KMS-11 (cell line): ENCODE data around the gene MS4A10.

ENCODE experiments used
- H2AFZ ChIP-seq: fragments of 200-600 bp; sonication (generic); 2 replicates; pipeline ENCODE4 v1.6.1; 2016; ENCODE audit warnings: antibody characterized with exemption, mixed run types, low read depth
- H3K27ac ChIP-seq: fragments of 200-600 bp; sonication (generic); 2 replicates; pipeline ENCODE4 v1.6.1; 2016; ENCODE audit warnings: mild to moderate bottlenecking, mixed run types
- H3K27me3 ChIP-seq: fragments of 200-600 bp; sonication (generic); 2 replicates; pipeline ENCODE4 v1.6.1; 2017; ENCODE audit warnings: mild to moderate bottlenecking, low read depth, mixed run types, moderate library complexity; ENCODE audit not compliant: insufficient read depth
- H3K36me3 ChIP-seq: fragments of 200-600 bp; sonication (generic); 2 replicates; pipeline ENCODE4 v1.6.1; 2017; ENCODE audit warnings: mild to moderate bottlenecking, mixed run types; ENCODE audit not compliant: insufficient read depth
- H3K4me1 ChIP-seq: fragments of 200-600 bp; sonication (generic); 2 replicates; pipeline ENCODE4 v1.6.1; 2016; ENCODE audit warnings: mild to moderate bottlenecking, low read depth, mixed run types; ENCODE audit not compliant: poor library complexity, severe bottlenecking
- H3K4me2 ChIP-seq: fragments of 200-600 bp; sonication (generic); 2 replicates; pipeline ENCODE4 v1.7.0; 2016; ENCODE audit warnings: mild to moderate bottlenecking, mixed run types
- H3K4me3 ChIP-seq: fragments of 200-600 bp; sonication (generic); IDR thresholded peaks from 2 replicates; pipeline ENCODE4 v1.6.1; 2017; ENCODE audit warnings: low read depth, low read length, mixed read lengths; ENCODE audit not compliant: insufficient read depth
- H3K79me2 ChIP-seq: fragments of 200-600 bp; sonication (generic); 2 replicates; pipeline ENCODE4 v1.6.1; 2016; ENCODE audit warnings: low read depth, mixed run types; ENCODE audit not compliant: insufficient read depth
- H3K9ac ChIP-seq: fragments of 200-600 bp; sonication (generic); 2 replicates; pipeline ENCODE4 v1.6.1; 2016; ENCODE audit warnings: mild to moderate bottlenecking, mixed run types
- H4K20me1 ChIP-seq: fragments of 200-600 bp; sonication (generic); 2 replicates; pipeline ENCODE4 v1.6.1; 2016; ENCODE audit warnings: mild to moderate bottlenecking, mixed run types; ENCODE audit not compliant: insufficient read depth
- TF ChIP-seq, protein P1 (sequence below): fragments of 200-600 bp; sonication (generic); conservative IDR thresholded peaks from 2 replicates; pipeline ENCODE4 v1.6.1; 2017; ENCODE audit warnings: low read depth, mild to moderate bottlenecking, antibody characterized with exemption, low read length, moderate library complexity, mixed read lengths

MS4A10 gene

DNA sequence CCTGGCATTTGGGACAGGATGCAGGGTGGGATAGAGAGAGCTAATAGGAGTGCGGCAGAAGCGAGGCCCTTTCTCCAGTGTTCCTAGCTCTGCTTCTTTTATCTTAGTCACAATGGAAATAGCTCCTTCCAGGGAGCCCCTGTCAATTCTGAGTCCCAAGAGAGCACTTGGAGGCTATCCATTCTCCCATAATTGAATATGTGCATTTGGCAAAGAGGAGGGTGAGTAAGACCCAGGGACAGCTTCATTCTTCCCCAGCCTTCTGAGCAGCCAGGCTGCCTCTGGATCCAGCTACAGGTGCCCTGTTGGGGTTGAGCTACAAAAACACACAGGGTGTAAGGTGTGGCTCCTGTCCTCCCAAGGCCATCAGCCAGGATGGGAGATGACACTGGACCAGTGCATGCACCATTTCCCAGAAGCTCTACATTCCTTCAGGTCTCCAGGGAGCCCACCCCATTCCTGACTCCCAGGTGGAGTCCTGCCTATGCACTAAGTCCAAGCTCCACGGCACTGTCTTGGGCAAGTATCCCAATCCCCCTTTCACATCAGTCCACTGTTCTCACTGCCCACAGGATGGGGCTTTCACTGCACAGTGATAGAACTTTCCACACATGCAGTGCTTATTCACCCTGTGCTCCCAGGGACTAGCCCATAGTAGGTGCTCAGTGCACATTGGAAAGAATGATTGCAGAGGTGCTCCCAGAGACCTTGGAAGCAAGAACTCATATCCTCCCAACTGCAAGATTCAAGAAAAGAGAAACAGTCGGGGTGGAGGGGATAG lies 6.2 kb downstream of the MS4A10 start:
- Histone ChIP-seq H3K4me2 (no peak overlapping the region), H3K27ac (no peak overlapping the region), H2AFZ (no peak overlapping the region), H3K27me3 (no peaks in the 10 kb centered on the region), H3K4me1 (no peaks in the 10 kb centered on the region), H3K79me2 (no peaks in the 10 kb centered on the region), H3K36me3 (no peaks in the 10 kb centered on the region), H3K4me3 (no peak overlapping the region), H4K20me1 (no peaks in the 10 kb centered on the region), H3K9ac (no peak overlapping the region)
- TF ChIP-seq, protein P1, sequence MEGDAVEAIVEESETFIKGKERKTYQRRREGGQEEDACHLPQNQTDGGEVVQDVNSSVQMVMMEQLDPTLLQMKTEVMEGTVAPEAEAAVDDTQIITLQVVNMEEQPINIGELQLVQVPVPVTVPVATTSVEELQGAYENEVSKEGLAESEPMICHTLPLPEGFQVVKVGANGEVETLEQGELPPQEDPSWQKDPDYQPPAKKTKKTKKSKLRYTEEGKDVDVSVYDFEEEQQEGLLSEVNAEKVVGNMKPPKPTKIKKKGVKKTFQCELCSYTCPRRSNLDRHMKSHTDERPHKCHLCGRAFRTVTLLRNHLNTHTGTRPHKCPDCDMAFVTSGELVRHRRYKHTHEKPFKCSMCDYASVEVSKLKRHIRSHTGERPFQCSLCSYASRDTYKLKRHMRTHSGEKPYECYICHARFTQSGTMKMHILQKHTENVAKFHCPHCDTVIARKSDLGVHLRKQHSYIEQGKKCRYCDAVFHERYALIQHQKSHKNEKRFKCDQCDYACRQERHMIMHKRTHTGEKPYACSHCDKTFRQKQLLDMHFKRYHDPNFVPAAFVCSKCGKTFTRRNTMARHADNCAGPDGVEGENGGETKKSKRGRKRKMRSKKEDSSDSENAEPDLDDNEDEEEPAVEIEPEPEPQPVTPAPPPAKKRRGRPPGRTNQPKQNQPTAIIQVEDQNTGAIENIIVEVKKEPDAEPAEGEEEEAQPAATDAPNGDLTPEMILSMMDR = no peak

DNA sequence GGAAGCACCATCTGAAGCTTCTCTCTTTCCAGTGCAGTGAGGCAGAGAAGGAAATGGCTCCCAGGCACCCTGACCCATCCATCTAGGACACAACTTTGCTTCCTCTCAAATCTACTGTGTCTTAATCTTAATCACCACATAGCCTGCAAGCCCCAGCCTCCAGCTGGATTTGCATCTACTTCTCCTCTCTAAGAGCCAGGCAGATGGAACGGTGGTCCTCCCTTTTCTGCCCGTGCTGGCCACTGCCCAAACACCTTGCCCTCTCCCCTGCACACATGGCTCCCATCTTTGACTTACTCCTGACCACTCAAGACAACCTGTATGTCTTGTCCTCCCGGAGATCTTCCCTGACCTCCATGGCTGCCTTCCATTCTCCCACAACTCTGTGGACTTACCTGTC lies 7.4 kb downstream of the MS4A10 start:
- H3K9ac ChIP-seq = no peak overlapping the region
- H3K4me1 ChIP-seq = no peaks in the 10 kb centered on the region
- H3K27me3 ChIP-seq = no peaks in the 10 kb centered on the region
- no peak overlapping the region for H2AFZ ChIP-seq
- no peak overlapping the region for H3K27ac ChIP-seq
- no peaks in the 10 kb centered on the region for H3K79me2 ChIP-seq
- no peaks in the 10 kb centered on the region for H4K20me1 ChIP-seq
- no peak overlapping the region for H3K4me3 ChIP-seq
- H3K36me3 ChIP-seq = no peaks in the 10 kb centered on the region
- H3K4me2 ChIP-seq = no peak overlapping the region
- TF ChIP-seq, protein P1 = no peak

- Histone ChIP-seq H4K20me1 (no peaks in the 10 kb centered on the region), H2AFZ (no peak overlapping the region), H3K4me3 (no peak overlapping the region), H3K4me2 (no peak overlapping the region), H3K27ac (no peak overlapping the region), H3K36me3 (no peaks in the 10 kb centered on the region), H3K4me1 (no peaks in the 10 kb centered on the region), H3K79me2 (no peaks in the 10 kb centered on the region), H3K27me3 (no peaks in the 10 kb centered on the region), H3K9ac (no peak overlapping the region)
- TF ChIP-seq, protein P1 = no peak
These were observed 10.2 kb downstream of the MS4A10 start for GRCh38 chr11:60795291-60795690.

- Histone ChIP-seq H3K36me3 (no peaks in the 10 kb centered on the region), H3K27me3 (no peaks in the 10 kb centered on the region)
These were observed 12.9 kb downstream of the MS4A10 start for GRCh38 chr11:60797846-60798630.

More at GRCh38 chr11:60797846-60798630, 12.9 kb downstream of the MS4A10 start:
- no peak overlapping the region for H3K27ac ChIP-seq
- no peaks in the 10 kb centered on the region for H3K79me2 ChIP-seq
- no peaks in the 10 kb centered on the region for H4K20me1 ChIP-seq
- H3K4me2 ChIP-seq = no peak overlapping the region
- H3K4me1 ChIP-seq = no peaks in the 10 kb centered on the region
- TF ChIP-seq, protein P1 = no peak
- H3K4me3 ChIP-seq = no peak overlapping the region
- no peak overlapping the region for H2AFZ ChIP-seq
- H3K9ac ChIP-seq = no peak overlapping the region
